K562 (cell line): ENCODE data around the gene LAMB4. TPM values are rescaled to one million over a fixed set of nuclear protein-coding genes. Genes with fewer than 3 reads are reported as not detected.

Source experiments
- BACH1 ChIP-seq: fragments of 200-800 bp; sonication (Bioruptor generic); IDR thresholded peaks from 2 replicates; pipeline ENCODE4 v1.6.1; 2016; ENCODE audit warnings: missing genetic modification characterization, missing compliant biosample characterization
- CTCF ChIP-seq, 3 experiments: IDR thresholded peaks in 2 of 3; conservative IDR thresholded peaks in 1 of 3; 2 replicates each; pipeline ENCODE4 v1.5.1; 2011 to 2012; ENCODE audit warnings: low read length in 3 of 3, mild to moderate bottlenecking in 3 of 3, control low read depth in 2 of 3, improper control_type of control experiment in 1 of 3, inconsistent platforms in 1 of 3, low read depth in 1 of 3, mixed read lengths in 1 of 3, moderate library complexity in 1 of 3; ENCODE audit not compliant: insufficient read depth in 2 of 3
- DIDO1 ChIP-seq: fragments of 450-650 bp; IDR thresholded peaks from 2 replicates; pipeline ENCODE4 v1.6.1; 2016; ENCODE audit warnings: low read depth, missing biosample characterization, missing genetic modification characterization
- JUND ChIP-seq, 2 experiments: IDR thresholded peaks; 2 replicates in 1 of 2; 3 replicates in 1 of 2; pipeline ENCODE4 v1.6.1; 2011; ENCODE audit warnings: borderline replicate concordance in 2 of 2, low read depth in 2 of 2, low read length in 2 of 2, improper control_type of control experiment in 1 of 2, missing biosample characterization in 1 of 2, missing genetic modification characterization in 1 of 2, missing genetic modification reagents in 1 of 2
- polyA plus RNA-seq, 8 experiments: library from polyadenylated mRNA; depleted of rRNA in 4 of 8; stranded (reverse) in 5 of 8; unstranded in 3 of 8; fragments of >200 nt; fragmentation: Nextera tagmentation in 2 of 8; fragmentation: Illumina TruSeq in 1 of 8; extraction: Ambion mirVana in 2 of 8; extraction: Trizol in 1 of 8; gene quantifications; 2 replicates each; pipeline versions ENCODE4 v1.2.1 to v1.2.3, GENCODE V29; 2011 to 2014; ENCODE audit warnings: inconsistent platforms in 1 of 8, missing spikeins in 1 of 8
- total RNA-seq, 7 experiments: library from RNA; depleted of rRNA in 6 of 7; stranded (reverse); fragments of >200 nt in 6 of 7; fragmentation: Illumina TruSeq in 2 of 7; extraction: Trizol in 2 of 7; gene quantifications; 2 replicates each; pipeline versions ENCODE4 v1.2.1 to v1.2.3, GENCODE V29; 2011 to 2021; ENCODE audit warnings: low replicate concordance in 1 of 7
- TF ChIP-seq, protein P1 (sequence below): fragments of 200-600 bp; sonication (generic); IDR thresholded peaks from one replicate; pipeline ENCODE4 v1.6.1; 2012; ENCODE audit warnings: mild to moderate bottlenecking, low read depth, low read length, inconsistent platforms
- TF ChIP-seq, protein P2 (sequence below): fragments of 450-650 bp; formaldehyde crosslinking; IDR thresholded peaks from 2 replicates; pipeline ENCODE4 v1.4.0; 2020; ENCODE audit warnings: mild to moderate bottlenecking, mixed read lengths

LAMB4 gene
- total and polyA plus RNA-seq, 9 of the 15 experiments (the other 6 are each of a cell fraction or from before 2014, with no cell fraction given) = 0.06 to 0.13 (median 0.07) TPM; not detected in 6

DNA sequence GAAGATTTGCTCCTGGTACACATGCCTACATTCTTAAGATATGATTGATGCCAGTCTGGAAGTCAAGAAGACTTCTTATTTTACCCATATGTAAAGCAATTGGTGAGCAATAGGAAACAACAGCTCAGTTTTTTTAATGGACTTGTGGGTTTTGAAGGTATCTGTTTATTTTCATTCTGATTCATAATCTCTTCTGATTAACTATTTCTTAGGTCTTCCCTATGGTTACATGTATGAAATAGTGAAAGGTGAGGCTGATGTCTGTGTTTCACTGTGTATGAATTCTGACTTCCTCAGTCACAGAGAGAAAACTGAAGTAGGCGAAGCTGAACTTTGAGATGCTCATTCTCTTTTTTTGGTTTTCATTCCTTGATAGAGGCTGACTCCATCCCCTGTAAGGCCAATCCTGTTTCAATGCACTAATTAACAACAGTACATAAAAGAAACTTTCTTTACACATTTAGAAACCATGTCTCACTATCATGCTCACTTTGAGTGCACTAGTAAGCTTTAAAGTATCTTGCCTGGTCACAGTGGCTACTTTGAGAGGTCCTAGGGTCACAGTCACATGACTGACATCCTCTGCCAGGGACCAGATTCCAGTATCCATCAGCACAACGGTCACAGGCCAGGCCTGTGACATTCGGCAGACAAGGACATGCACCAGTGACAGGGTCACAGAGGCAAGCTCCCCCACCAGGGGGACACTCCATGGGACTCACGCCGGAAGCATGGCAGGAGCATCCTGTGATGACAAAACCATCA, 67.7 kb downstream of the LAMB4 start (continued):
- TF ChIP-seq, protein P1, sequence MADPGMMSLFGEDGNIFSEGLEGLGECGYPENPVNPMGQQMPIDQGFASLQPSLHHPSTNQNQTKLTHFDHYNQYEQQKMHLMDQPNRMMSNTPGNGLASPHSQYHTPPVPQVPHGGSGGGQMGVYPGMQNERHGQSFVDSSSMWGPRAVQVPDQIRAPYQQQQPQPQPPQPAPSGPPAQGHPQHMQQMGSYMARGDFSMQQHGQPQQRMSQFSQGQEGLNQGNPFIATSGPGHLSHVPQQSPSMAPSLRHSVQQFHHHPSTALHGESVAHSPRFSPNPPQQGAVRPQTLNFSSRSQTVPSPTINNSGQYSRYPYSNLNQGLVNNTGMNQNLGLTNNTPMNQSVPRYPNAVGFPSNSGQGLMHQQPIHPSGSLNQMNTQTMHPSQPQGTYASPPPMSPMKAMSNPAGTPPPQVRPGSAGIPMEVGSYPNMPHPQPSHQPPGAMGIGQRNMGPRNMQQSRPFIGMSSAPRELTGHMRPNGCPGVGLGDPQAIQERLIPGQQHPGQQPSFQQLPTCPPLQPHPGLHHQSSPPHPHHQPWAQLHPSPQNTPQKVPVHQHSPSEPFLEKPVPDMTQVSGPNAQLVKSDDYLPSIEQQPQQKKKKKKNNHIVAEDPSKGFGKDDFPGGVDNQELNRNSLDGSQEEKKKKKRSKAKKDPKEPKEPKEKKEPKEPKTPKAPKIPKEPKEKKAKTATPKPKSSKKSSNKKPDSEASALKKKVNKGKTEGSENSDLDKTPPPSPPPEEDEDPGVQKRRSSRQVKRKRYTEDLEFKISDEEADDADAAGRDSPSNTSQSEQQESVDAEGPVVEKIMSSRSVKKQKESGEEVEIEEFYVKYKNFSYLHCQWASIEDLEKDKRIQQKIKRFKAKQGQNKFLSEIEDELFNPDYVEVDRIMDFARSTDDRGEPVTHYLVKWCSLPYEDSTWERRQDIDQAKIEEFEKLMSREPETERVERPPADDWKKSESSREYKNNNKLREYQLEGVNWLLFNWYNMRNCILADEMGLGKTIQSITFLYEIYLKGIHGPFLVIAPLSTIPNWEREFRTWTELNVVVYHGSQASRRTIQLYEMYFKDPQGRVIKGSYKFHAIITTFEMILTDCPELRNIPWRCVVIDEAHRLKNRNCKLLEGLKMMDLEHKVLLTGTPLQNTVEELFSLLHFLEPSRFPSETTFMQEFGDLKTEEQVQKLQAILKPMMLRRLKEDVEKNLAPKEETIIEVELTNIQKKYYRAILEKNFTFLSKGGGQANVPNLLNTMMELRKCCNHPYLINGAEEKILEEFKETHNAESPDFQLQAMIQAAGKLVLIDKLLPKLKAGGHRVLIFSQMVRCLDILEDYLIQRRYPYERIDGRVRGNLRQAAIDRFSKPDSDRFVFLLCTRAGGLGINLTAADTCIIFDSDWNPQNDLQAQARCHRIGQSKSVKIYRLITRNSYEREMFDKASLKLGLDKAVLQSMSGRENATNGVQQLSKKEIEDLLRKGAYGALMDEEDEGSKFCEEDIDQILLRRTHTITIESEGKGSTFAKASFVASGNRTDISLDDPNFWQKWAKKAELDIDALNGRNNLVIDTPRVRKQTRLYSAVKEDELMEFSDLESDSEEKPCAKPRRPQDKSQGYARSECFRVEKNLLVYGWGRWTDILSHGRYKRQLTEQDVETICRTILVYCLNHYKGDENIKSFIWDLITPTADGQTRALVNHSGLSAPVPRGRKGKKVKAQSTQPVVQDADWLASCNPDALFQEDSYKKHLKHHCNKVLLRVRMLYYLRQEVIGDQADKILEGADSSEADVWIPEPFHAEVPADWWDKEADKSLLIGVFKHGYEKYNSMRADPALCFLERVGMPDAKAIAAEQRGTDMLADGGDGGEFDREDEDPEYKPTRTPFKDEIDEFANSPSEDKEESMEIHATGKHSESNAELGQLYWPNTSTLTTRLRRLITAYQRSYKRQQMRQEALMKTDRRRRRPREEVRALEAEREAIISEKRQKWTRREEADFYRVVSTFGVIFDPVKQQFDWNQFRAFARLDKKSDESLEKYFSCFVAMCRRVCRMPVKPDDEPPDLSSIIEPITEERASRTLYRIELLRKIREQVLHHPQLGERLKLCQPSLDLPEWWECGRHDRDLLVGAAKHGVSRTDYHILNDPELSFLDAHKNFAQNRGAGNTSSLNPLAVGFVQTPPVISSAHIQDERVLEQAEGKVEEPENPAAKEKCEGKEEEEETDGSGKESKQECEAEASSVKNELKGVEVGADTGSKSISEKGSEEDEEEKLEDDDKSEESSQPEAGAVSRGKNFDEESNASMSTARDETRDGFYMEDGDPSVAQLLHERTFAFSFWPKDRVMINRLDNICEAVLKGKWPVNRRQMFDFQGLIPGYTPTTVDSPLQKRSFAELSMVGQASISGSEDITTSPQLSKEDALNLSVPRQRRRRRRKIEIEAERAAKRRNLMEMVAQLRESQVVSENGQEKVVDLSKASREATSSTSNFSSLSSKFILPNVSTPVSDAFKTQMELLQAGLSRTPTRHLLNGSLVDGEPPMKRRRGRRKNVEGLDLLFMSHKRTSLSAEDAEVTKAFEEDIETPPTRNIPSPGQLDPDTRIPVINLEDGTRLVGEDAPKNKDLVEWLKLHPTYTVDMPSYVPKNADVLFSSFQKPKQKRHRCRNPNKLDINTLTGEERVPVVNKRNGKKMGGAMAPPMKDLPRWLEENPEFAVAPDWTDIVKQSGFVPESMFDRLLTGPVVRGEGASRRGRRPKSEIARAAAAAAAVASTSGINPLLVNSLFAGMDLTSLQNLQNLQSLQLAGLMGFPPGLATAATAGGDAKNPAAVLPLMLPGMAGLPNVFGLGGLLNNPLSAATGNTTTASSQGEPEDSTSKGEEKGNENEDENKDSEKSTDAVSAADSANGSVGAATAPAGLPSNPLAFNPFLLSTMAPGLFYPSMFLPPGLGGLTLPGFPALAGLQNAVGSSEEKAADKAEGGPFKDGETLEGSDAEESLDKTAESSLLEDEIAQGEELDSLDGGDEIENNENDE = no peak
- TF ChIP-seq DIDO1 (tag) (no peak), CTCF (IDR thresholded peaks at IDR 0.05 in 2 of 3, conservative IDR thresholded peaks at IDR 0.05 in 1 of 3; ENCODE audit: insufficient read depth in 2 of 3, low read depth in 1 of 3, low read length in 3 of 3) (peak in 2 of 3 experiments; percentile 5 to 23; a peak in 1 of 6 replicates), JUND (IDR thresholded peaks at IDR 0.05; ENCODE audit: borderline replicate concordance, low read depth, low read length) (no peak), JUND (tag; IDR thresholded peaks at IDR 0.05; ENCODE audit: borderline replicate concordance, low read depth, low read length) (no peak), BACH1 (tag) (no peak)
- TF ChIP-seq, protein P2, sequence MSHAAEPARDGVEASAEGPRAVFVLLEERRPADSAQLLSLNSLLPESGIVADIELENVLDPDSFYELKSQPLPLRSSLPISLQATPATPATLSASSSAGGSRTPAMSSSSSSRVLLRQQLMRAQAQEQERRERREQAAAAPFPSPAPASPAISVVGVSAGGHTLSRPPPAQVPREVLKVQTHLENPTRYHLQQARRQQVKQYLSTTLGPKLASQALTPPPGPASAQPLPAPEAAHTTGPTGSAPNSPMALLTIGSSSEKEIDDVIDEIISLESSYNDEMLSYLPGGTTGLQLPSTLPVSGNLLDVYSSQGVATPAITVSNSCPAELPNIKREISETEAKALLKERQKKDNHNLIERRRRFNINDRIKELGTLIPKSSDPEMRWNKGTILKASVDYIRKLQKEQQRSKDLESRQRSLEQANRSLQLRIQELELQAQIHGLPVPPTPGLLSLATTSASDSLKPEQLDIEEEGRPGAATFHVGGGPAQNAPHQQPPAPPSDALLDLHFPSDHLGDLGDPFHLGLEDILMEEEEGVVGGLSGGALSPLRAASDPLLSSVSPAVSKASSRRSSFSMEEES (CRISPR knock-in tag) = peak; percentile 79
- TF ChIP-seq, all 486 proteins: peak for 6
